HG02973 (cell line): Measurements from ENCODE around the gene HUWE1.
"Not testable (repeated sequence)": the region's sequence is repeated elsewhere in the genome, so short reads cannot be mapped to it uniquely, and the experiment has no call there.

Experiments
- ATAC-seq: cut with Tn5 transposase; IDR thresholded peaks from one replicate; pipeline ENCODE4 v1.9.1; 2021; ENCODE audit warnings: moderate library complexity; ENCODE audit not compliant: unreplicated experiment

HUWE1 gene

DNA sequence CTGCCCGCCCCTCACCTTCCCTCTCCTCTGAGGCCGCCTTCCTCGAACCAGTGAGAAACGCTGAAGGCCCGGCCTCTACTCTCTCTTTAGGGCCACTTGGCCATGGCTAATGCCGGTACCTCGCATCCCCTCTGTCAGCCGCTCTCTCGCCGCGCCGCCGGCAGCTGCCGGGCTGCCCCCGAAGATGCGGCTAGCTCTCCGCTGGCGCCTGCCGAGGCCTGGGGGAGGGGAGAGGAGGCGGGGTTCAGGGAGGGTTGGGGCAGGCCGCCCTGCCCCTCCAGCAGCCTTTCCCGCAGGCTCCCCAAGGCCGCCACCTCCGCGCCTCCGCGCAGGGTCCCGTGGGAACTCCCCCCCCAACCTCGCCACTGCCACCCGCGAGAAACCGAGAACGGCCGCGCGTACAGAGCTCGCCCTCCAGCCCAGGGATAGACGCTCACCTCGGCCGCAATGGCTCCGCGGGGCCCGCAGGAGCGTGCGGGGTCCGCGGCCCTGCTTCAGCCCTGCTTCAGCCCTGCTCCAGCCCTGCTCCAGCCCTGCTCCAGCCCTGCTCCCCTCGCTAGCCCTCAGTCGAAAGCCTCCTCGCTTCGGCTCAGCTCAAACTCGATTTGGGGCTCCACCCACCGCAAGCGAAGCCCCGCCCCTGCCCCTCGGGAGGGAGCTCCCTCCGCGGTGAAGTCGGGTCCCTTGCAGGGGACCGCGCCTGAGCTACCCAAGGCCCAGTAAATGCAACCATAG, at the start of gene HUWE1:
HUWE1 (minus strand) TSS at position 569 of the 735 bp plus-strand sequence. CDS start 32,612 bp downstream, outside the sequence.
- ATAC-seq, result peak; percentile 36

GRCh38 chrX:53732797-53733196, 46.3 kb upstream of the HUWE1 start:
- ATAC-seq, result no peak

DNA sequence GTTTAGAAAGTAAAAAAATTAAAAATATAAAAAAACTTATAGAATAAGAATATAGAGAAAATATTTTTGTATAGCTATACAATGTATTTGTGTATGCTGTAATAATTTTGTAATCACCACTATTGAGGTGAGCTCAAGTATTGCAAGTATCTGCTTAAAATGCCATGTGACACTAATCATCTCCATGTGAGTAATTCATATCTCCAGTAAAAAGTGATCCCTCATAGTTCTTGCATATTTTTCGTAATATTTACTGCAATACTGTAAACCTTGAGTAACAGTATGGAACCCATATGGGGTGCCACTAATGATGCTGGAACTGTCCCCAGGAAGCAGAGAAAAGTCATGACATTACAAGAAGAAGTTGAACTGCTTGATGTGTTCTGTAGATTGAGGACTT, 43.2 kb upstream of the HUWE1 start:
- no peak for ATAC-seq

- no peak for ATAC-seq
Observed at GRCh38 chrX:53728506-53728905, 42.0 kb upstream of the HUWE1 start.

GRCh38 chrX:53724872-53725271, 38.4 kb upstream of the HUWE1 start:
- no peak for ATAC-seq

DNA sequence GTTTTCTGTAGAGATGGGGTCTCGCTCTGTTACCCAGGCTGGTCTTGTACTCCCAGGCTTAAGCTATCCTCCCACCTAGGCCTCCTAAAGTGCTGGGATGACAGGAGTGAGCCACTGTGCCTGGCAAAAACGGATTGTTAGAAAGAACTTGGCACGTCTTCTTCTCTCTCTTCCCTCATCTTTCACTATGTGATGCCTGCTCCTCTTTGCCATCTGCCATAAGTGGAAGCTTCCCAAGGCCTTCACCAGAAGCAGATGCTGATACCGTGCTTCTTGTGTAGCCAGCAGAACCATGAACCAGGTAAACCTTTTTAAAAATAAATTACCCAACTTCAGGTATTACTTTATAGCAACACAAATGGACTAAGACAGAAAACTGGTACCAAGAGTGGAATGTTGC, 36.9 kb upstream of the HUWE1 start:
- ATAC-seq, result no peak

- ATAC-seq, result not testable (repeated sequence)
Observed at GRCh38 chrX:53721610-53722009, 35.1 kb upstream of the HUWE1 start.

GRCh38 chrX:53719666-53720065, 33.1 kb upstream of the HUWE1 start:
- not testable (repeated sequence) for ATAC-seq

DNA sequence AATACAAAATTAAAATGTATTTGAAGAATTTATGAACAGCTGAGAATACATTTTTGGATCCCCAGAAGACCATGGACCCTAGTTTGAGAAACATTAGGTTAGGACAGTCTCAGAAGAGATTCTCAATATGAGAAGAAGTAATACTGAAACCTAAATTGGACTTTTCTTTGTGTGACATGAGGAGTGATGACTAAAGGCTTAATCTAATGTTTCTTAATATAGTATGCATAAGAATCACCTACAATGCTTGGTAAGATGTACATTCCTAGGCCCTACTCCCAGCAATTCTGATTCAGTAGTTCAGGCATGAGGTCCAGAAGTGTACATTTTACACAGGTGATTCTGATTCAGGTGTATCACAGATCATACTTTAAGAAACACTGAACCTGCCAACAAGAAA, 31.6 kb upstream of the HUWE1 start:
- ATAC-seq, result no peak

- no peak for ATAC-seq
Observed at GRCh38 chrX:53717205-53717604, 30.7 kb upstream of the HUWE1 start.

GRCh38 chrX:53716328-53717088, 30.0 kb upstream of the HUWE1 start:
- ATAC-seq, result no peak

DNA sequence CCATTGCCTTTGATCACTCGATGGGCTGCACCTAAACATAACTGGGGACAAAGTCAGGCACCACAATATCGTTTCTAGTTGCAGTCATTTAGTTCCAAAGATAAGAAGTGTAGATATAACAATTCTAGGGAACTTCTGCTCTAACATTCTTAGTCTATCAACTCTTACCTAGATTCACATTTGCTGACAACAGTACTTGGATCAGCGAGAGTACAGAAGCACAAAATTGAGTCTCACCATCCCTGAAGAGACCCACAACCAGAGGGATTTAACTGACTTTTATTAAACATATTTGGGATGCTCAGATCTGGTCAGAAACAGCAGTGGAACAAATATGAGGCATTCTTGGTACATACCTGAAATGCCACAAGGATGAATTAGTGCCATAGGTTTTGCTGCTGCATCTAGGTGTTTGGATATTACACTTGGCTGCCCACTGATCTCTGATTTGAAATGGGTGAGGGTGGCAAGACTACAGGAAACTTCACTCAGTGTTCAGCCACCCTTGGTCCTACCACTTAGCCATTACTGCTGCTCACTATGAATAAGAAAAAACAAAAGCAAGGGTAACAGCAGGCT, 28.9 kb upstream of the HUWE1 start:
- peak; percentile 1 for ATAC-seq

- ATAC-seq, result peak; percentile 58
Observed at GRCh38 chrX:53714580-53715345, 28.2 kb upstream of the HUWE1 start.

GRCh38 chrX:53713987-53714579, 27.6 kb upstream of the HUWE1 start:
- ATAC-seq, result peak; percentile 36

GRCh38 chrX:53711436-53711835, 24.9 kb upstream of the HUWE1 start:
- no peak for ATAC-seq

GRCh38 chrX:53704854-53705253, 18.3 kb upstream of the HUWE1 start:
- ATAC-seq, result no peak

DNA sequence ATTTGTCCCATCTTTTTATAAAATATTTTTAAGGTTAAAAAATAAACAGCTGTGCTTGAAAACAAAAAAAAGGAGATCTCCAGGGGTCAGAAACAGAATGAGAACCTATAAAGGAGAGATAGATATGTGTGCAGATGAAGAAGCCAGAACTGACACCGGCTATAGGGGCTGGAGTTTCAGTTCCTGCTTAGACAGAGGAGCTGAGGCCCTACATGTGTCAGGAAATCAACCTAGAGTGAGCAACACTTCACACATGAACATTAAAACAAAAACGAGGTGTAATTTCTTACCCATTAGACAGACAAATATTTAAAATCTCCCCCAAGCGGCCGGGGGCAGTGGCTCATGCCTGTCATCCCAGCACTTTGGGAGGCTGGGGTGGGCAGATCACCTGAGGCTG, 17.8 kb upstream of the HUWE1 start:
- no peak for ATAC-seq

DNA sequence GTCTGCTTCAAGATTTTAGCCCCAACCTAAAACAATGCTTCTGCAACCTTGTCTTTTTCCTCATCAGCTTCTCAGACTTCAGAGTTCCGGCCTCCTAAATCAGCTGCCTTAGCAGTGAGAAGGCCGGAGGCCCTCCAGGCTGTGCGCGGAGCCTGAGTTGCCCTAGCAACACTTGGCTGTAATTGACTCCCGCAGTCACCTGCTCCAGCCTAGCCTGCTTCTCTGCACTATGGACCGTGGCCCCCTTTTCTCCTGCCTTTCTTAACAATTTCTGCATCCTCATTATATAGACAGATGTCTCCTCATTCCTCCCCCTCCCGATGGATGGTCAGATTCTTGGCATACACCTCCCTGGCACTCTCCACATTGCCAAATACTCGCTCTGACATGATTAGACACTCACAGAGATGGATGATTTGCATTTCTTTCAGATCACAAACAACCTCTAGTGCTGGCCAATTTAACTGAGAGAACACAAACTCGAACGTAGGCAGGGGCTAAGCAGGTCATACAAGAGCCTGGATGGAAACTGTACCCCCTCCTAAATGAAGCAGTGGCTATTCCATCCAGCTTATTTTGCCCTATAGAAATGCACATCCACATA, 9.5 kb upstream of the HUWE1 start:
- ATAC-seq, result no peak

GRCh38 chrX:53694642-53695041, 8.1 kb upstream of the HUWE1 start:
- ATAC-seq, result no peak

- no peak for ATAC-seq
Observed at GRCh38 chrX:53688300-53688699, 1.8 kb upstream of the HUWE1 start.
